HCT116 (cell line): Measurements from ENCODE around the gene NID2. TPM values are rescaled to one million over a fixed set of nuclear protein-coding genes. Genes with fewer than 3 reads are reported as not detected.
A peak's percentile ranks its signal among the peaks of the same experiment; 100 is the strongest.

ENCODE experiments used
- ATAC-seq: fragments of 200-7000 bp; cut with Tn5 transposase; 2 replicates; pipeline ENCODE4 v1.9.1; 2020; ENCODE audit warnings: mild to moderate bottlenecking, moderate library complexity
- BruUV-seq: library from RNA; stranded (reverse); fragments of 400-500 nt; replicated peaks from 2 replicates; lab custom pipeline; 2021; lab: Mats Ljungman, UMichigan
- CTCF ChIA-PET: fragments of 300-600 bp; sonication (Branson Sonifier 250); formaldehyde crosslinking; loops from one replicate; lab custom pipeline; 2021; ENCODE audit warnings: antibody characterized with exemption; lab: Charles Lee
- POLR2A ChIA-PET: fragments of 300-600, 350-600 bp; sonication (Branson Sonifier 250); formaldehyde crosslinking; loops from one replicate; lab custom pipeline; 2021; ENCODE audit warnings: antibody characterized with exemption; lab: Charles Lee
- RAD21 ChIA-PET, 2 experiments: fragments of 300-600 bp; sonication (Branson Sonifier 250); formaldehyde crosslinking; loops; one replicate each; lab custom pipeline; 2023; ENCODE audit warnings: low total read pairs in 2 of 2; ENCODE audit not compliant: uncharacterized antibody in 2 of 2, unreplicated experiment in 2 of 2, low non-redundant PET in 1 of 2; lab: Charles Lee
- DNase-seq: peaks from one replicate; pipeline ENCODE4 v3.0.0-alpha.2; 2010; ENCODE audit warnings: low read depth, low spot score
- H2AFZ ChIP-seq: fragments of 200-600 bp; shearing (Covaris generic), sonication (generic); 2 replicates; pipeline ENCODE4 v1.6.1; 2017; ENCODE audit warnings: low read depth, mixed run types, mixed read lengths, antibody characterized with exemption, low read length; ENCODE audit not compliant: poor library complexity, severe bottlenecking
- H3K27ac ChIP-seq: 2 replicates; pipeline ENCODE4 v1.5.1; 2012; ENCODE audit warnings: low read depth, low read length
- H3K27me3 ChIP-seq: fragments of 200-600 bp; sonication (generic); 2 replicates; pipeline ENCODE4 v1.6.1; 2016; ENCODE audit warnings: mixed run types, low read length, mixed read lengths; ENCODE audit not compliant: insufficient read depth
- H3K36me3 ChIP-seq, 2 experiments: fragments of 200-500 bp in 1 of 2; fragments of 200-600 bp in 1 of 2; sonication (Bioruptor generic) in 1 of 2; sonication (generic) in 1 of 2; 2 replicates each; pipeline versions ENCODE4 v1.5.1 to v1.6.1; 2014 to 2016; ENCODE audit warnings: low read length in 2 of 2, inconsistent platforms in 1 of 2, mixed read lengths in 1 of 2, mixed run types in 1 of 2; ENCODE audit not compliant: insufficient read depth in 2 of 2, control insufficient read depth in 1 of 2
- H3K4me1 ChIP-seq, 2 experiments: fragments of 200-600 bp in 1 of 2; sonication (generic) in 1 of 2; 2 replicates each; pipeline versions ENCODE4 v1.5.1 to v1.6.1; 2012 to 2017; ENCODE audit warnings: low read length in 2 of 2, inconsistent platforms in 1 of 2, mild to moderate bottlenecking in 1 of 2, mixed read lengths in 1 of 2, mixed run types in 1 of 2, moderate library complexity in 1 of 2; ENCODE audit not compliant: insufficient read depth in 2 of 2, control insufficient read depth in 1 of 2
- H3K4me2 ChIP-seq: fragments of 200-600 bp; sonication (generic); 2 replicates; pipeline ENCODE4 v1.6.1; 2017; ENCODE audit warnings: mixed run types, low read length, mixed read lengths
- H3K4me3 ChIP-seq, 2 experiments: fragments of 200-600 bp in 1 of 2; sonication (generic) in 1 of 2; replicated peaks in 1 of 2; 2 replicates each; pipeline ENCODE4 v1.5.1; 2011 to 2016; ENCODE audit warnings: low read length in 2 of 2, control low read depth in 1 of 2, low read depth in 1 of 2, mild to moderate bottlenecking in 1 of 2, mixed read lengths in 1 of 2, mixed run types in 1 of 2
- H3K79me2 ChIP-seq: fragments of 200-600 bp; sonication (generic); 2 replicates; pipeline ENCODE4 v1.6.1; 2017; ENCODE audit warnings: mild to moderate bottlenecking, mixed run types, low read length, moderate library complexity, mixed read lengths; ENCODE audit not compliant: insufficient read depth
- H3K9ac ChIP-seq: fragments of 200-600 bp; sonication (generic); 2 replicates; pipeline ENCODE4 v1.6.1; 2016; ENCODE audit warnings: low read length, mixed read lengths
- H3K9me2 ChIP-seq: fragments of 200-600 bp; sonication (generic), shearing (Covaris generic); 2 replicates; pipeline ENCODE4 v1.6.1; 2017; ENCODE audit warnings: mixed run types, mild to moderate bottlenecking, moderate library complexity; ENCODE audit not compliant: insufficient read depth
- H3K9me3 ChIP-seq, 2 experiments: fragments of 200-500 bp in 1 of 2; fragments of 200-600 bp in 1 of 2; sonication (Bioruptor generic) in 1 of 2; sonication (generic) in 1 of 2; 2 replicates each; pipeline ENCODE4 v1.6.1; 2014 to 2017; ENCODE audit warnings: low read length in 2 of 2, mixed read lengths in 2 of 2, inconsistent platforms in 1 of 2, low read depth in 1 of 2, mild to moderate bottlenecking in 1 of 2, mixed run types in 1 of 2, moderate library complexity in 1 of 2; ENCODE audit not compliant: control insufficient read depth in 1 of 2, insufficient read depth in 1 of 2
- H4K20me1 ChIP-seq: fragments of 200-600 bp; sonication (generic), shearing (Covaris generic); 2 replicates; pipeline ENCODE4 v1.6.1; 2017; ENCODE audit warnings: mixed run types, mild to moderate bottlenecking, moderate library complexity; ENCODE audit not compliant: insufficient read depth
- CBX3 ChIP-seq: IDR thresholded peaks from 2 replicates; pipeline ENCODE4 v1.6.1; 2012; ENCODE audit warnings: low read depth
- CTCF ChIP-seq, 3 experiments: fragments of 200-600 bp in 1 of 3; sonication (generic) in 1 of 3; IDR thresholded peaks in 2 of 3; conservative IDR thresholded peaks in 1 of 3; 2 replicates each; pipeline ENCODE4 v1.5.1; 2012 to 2017; ENCODE audit warnings: low read depth in 2 of 3, low read length in 2 of 3, antibody characterized with exemption in 1 of 3, borderline replicate concordance in 1 of 3, control low read depth in 1 of 3, mild to moderate bottlenecking in 1 of 3, mixed read lengths in 1 of 3, mixed run types in 1 of 3, moderate library complexity in 1 of 3; ENCODE audit not compliant: insufficient read depth in 1 of 3
- EGR1 ChIP-seq: IDR thresholded peaks from 2 replicates; pipeline ENCODE4 v1.6.1; 2012; ENCODE audit warnings: low read depth
- EZH2 ChIP-seq: fragments of 200-600 bp; sonication (generic); IDR thresholded peaks from 2 replicates; pipeline ENCODE4 v1.6.1; 2017; ENCODE audit warnings: antibody characterized with exemption, mixed run types
- EZH2phosphoT487 ChIP-seq: fragments of 200-600 bp; IDR thresholded peaks from 2 replicates; pipeline ENCODE4 v1.6.1; 2018; ENCODE audit warnings: antibody characterized with exemption, borderline replicate concordance
- FOSL1 ChIP-seq: IDR thresholded peaks from 2 replicates; pipeline ENCODE4 v1.6.1; 2012; ENCODE audit warnings: low read depth
- JUND ChIP-seq: IDR thresholded peaks from 2 replicates; pipeline ENCODE4 v1.6.1; 2012
- POLR2A ChIP-seq: IDR thresholded peaks from 2 replicates; pipeline ENCODE4 v1.7.0; 2011; ENCODE audit warnings: borderline replicate concordance; ENCODE audit not compliant: insufficient read depth, insufficient read length; ENCODE audit errors: extremely low read depth
- RAD21 ChIP-seq: IDR thresholded peaks from 2 replicates; pipeline ENCODE4 v1.6.1; 2012; ENCODE audit warnings: low read depth, mild to moderate bottlenecking
- SIN3A ChIP-seq: IDR thresholded peaks from 2 replicates; pipeline ENCODE4 v1.6.1; 2012; ENCODE audit warnings: low read depth
- SRF ChIP-seq: IDR thresholded peaks from 2 replicates; pipeline ENCODE4 v1.6.1; 2012; ENCODE audit warnings: low read depth
- TCF7L2 ChIP-seq: IDR thresholded peaks from 2 replicates; pipeline ENCODE4 v1.7.0; 2011; ENCODE audit warnings: borderline replicate concordance, inconsistent platforms; ENCODE audit not compliant: insufficient read depth, insufficient read length; ENCODE audit errors: extremely low read depth
- YY1 ChIP-seq: IDR thresholded peaks from 2 replicates; pipeline ENCODE4 v1.6.1; 2011; ENCODE audit warnings: low read length, low read depth, moderate library complexity, mild to moderate bottlenecking; ENCODE audit not compliant: insufficient replicate concordance; ENCODE audit errors: extremely low read depth
- ZFX ChIP-seq: fragments of 450-650 bp; IDR thresholded peaks from 2 replicates; pipeline ENCODE4 v1.6.1; 2017
- intact Hi-C: fragments of 100-400 bp; cut with micrococcal nuclease; formaldehyde crosslinking; loops from 2 replicates; pipeline ENCODE4 v1.10.0; 2022
- total RNA-seq: library from RNA; stranded (reverse); gene quantifications from one replicate; pipeline ENCODE4 v1.2.1, GENCODE V29; 2021; ENCODE audit not compliant: unreplicated experiment
- TF ChIP-seq, protein P1 (sequence below): IDR thresholded peaks from 2 replicates; pipeline ENCODE4 v1.6.1; 2012
- TF ChIP-seq, protein P2 (sequence below): IDR thresholded peaks from 2 replicates; pipeline ENCODE4 v1.6.1; 2011; ENCODE audit warnings: mild to moderate bottlenecking, low read length, moderate library complexity; ENCODE audit not compliant: insufficient replicate concordance; ENCODE audit errors: extremely low read depth

The NID2 gene
- total RNA-seq, 1 experiment from 2014 or later: 0.84 TPM

GRCh38 chr14:52033101-52033642, 35.7 kb downstream of the NID2 start:
- Histone ChIP-seq H3K4me2 (peak overlapping the region; percentile 27), H2AFZ (peak overlapping the region; percentile 14), H4K20me1 (no peaks in the 10 kb centered on the region), H3K9me2 (no peaks in the 10 kb centered on the region), H3K9me3 (no peaks in the 10 kb centered on the region), H3K4me3 (no peak overlapping the region), H3K36me3 (no peaks in the 10 kb centered on the region), H3K27me3 (no peaks in the 10 kb centered on the region), H3K4me1 (peaks cover 5 to 9% of the 10 kb centered on the region in 2 experiments; a peak in 2 of 4 replicates), H3K79me2 (no peaks in the 10 kb centered on the region), H3K27ac (no peak overlapping the region), H3K9ac (no peak overlapping the region)
- ChIA-PET CTCF (interaction anchor here (0.8 kb wide), 1 partner anchor 11 kb away, joined by 3 read pairs; no protein-coding TSS in a partner anchor), RAD21 (no interaction called here), POLR2A (no interaction called here)
- intact Hi-C loops: no loop called here
- peak; percentile 30 for ATAC-seq
- no peak for DNase-seq
- no peak for TF ChIP-seq EZH2phosphoT487
- TF ChIP-seq, protein P1, sequence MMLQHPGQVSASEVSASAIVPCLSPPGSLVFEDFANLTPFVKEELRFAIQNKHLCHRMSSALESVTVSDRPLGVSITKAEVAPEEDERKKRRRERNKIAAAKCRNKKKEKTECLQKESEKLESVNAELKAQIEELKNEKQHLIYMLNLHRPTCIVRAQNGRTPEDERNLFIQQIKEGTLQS: no peak
- no peak for TF ChIP-seq YY1
- TF ChIP-seq EGR1: no peak
- TF ChIP-seq EZH2: no peak
- no peak for TF ChIP-seq CBX3
- no peak for TF ChIP-seq JUND
- TF ChIP-seq SIN3A: no peak
- no peak for TF ChIP-seq FOSL1
- TF ChIP-seq, protein P2, sequence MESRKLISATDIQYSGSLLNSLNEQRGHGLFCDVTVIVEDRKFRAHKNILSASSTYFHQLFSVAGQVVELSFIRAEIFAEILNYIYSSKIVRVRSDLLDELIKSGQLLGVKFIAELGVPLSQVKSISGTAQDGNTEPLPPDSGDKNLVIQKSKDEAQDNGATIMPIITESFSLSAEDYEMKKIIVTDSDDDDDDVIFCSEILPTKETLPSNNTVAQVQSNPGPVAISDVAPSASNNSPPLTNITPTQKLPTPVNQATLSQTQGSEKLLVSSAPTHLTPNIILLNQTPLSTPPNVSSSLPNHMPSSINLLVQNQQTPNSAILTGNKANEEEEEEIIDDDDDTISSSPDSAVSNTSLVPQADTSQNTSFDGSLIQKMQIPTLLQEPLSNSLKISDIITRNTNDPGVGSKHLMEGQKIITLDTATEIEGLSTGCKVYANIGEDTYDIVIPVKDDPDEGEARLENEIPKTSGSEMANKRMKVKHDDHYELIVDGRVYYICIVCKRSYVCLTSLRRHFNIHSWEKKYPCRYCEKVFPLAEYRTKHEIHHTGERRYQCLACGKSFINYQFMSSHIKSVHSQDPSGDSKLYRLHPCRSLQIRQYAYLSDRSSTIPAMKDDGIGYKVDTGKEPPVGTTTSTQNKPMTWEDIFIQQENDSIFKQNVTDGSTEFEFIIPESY: no peak
- TF ChIP-seq SRF: no peak
- no peak for TF ChIP-seq ZFX
- no peak for TF ChIP-seq POLR2A
- TF ChIP-seq CTCF (IDR thresholded peaks at IDR 0.05 in 2 of 3, conservative IDR thresholded peaks at IDR 0.05 in 1 of 3; ENCODE audit: borderline replicate concordance in 1 of 3, insufficient read depth in 1 of 3, low read depth in 2 of 3, low read length in 2 of 3): no peak
- TF ChIP-seq RAD21: no peak
- TF ChIP-seq TCF7L2: no peak
- BruUV-seq: no TSS peak
